IPS-15b (cell line): ENCODE data around the gene PRIMA1.

ENCODE experiments used
- H3K27me3 ChIP-seq: one replicate; pipeline ENCODE4 v1.6.1; 2013; ENCODE audit warnings: low read length; ENCODE audit not compliant: control insufficient read depth, insufficient read depth
- H3K36me3 ChIP-seq: one replicate; pipeline ENCODE4 v1.6.1; 2013; ENCODE audit warnings: low read length; ENCODE audit not compliant: control insufficient read depth, insufficient read depth
- H3K4me1 ChIP-seq: one replicate; pipeline ENCODE4 v1.6.1; 2013; ENCODE audit warnings: mild to moderate bottlenecking, low read length; ENCODE audit not compliant: control insufficient read depth, insufficient read depth
- H3K4me3 ChIP-seq: one replicate; pipeline ENCODE4 v1.5.1; 2013; ENCODE audit warnings: low read depth, low read length
- H3K9ac ChIP-seq: one replicate; pipeline ENCODE4 v1.6.1; 2013; ENCODE audit warnings: low read depth, mild to moderate bottlenecking, low read length
- H3K9me3 ChIP-seq: one replicate; pipeline ENCODE4 v1.6.1; 2013; ENCODE audit warnings: mild to moderate bottlenecking, low read length; ENCODE audit not compliant: control insufficient read depth, insufficient read depth

The PRIMA1 gene

GRCh38 chr14:93788293-93788542, at the start of gene PRIMA1:
PRIMA1 (minus strand) TSS chr14:93788485; CDS start chr14:93787718, 767 bp downstream.
- peaks cover 25% of the 10 kb centered on the region for H3K27me3 ChIP-seq
- no peaks in the 10 kb centered on the region for H3K36me3 ChIP-seq
- H3K4me3 ChIP-seq, result peak within 1 kb of the TSS; percentile 84
- H3K4me1 ChIP-seq, result peaks cover 7% of the 10 kb centered on the region
- peak within 1 kb of the TSS; percentile 66 for H3K9ac ChIP-seq
- no peaks in the 10 kb centered on the region for H3K9me3 ChIP-seq

DNA sequence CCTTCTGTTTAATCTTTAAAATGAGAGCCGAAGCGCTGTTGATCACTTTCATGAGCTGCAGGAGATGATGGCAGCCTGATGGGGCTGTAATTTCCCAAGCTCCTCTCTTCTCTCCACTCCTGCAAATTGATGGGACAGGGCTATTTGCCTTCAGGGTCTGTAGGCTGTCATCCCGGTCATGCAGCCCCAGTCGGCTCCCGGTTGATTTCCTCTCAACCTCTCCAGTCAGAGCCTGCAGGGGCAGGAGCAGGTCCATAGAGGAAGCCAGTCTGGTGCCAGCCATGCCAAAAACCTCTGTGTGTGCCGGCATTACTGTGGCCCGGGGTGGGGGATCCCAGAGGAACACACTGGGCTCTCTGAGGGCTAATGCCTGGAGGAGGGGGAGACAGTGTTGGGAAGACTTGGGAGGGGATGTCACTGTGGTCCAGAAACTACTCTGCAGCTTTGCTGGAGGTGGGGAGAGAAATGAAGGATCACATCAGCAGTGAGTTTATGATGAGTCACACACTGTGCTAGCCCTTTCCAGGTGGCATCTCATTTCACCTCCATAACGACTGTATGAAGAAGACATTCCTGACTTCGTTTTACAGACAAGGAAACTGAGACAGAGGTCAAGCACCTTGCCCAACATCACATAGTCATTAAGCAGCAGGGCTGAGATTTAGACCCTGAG, 46.5 kb upstream of the PRIMA1 start:
- peaks cover under 1% of the 10 kb centered on the region for H3K4me1 ChIP-seq

GRCh38 chr14:93832665-93833064, 44.4 kb upstream of the PRIMA1 start:
- H3K27me3 ChIP-seq, result no peaks in the 10 kb centered on the region
- no peak overlapping the region for H3K9ac ChIP-seq
- H3K36me3 ChIP-seq, result no peaks in the 10 kb centered on the region
- no peak overlapping the region for H3K4me3 ChIP-seq
- no peaks in the 10 kb centered on the region for H3K4me1 ChIP-seq
- no peaks in the 10 kb centered on the region for H3K9me3 ChIP-seq

More for the DNA sequence above, 46.5 kb upstream of the PRIMA1 start:
- no peaks in the 10 kb centered on the region for H3K9me3 ChIP-seq
- H3K27me3 ChIP-seq, result no peaks in the 10 kb centered on the region
- H3K4me3 ChIP-seq, result no peak overlapping the region
- no peaks in the 10 kb centered on the region for H3K36me3 ChIP-seq
- H3K9ac ChIP-seq, result no peak overlapping the region

DNA sequence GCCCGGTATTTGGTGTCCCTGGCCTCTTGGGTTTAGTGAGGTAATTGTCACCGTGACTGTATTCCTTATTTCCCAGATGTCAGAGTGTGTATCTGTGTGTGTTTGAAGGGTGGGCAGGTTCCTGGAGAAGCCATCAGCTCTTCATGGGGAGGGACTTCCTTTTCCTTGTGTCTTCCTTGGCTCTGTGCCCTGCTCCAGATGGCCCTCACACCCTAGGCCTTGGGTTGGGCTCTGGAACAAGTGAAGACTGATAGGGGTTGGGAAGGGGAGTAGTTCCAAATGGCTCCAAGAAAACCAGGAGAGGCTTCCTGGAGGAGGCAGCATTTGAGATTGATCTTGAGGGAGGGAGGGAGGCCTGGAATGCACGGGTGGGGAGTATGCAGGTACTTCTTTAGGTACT, 43.8 kb upstream of the PRIMA1 start:
- H3K9ac ChIP-seq, result no peak overlapping the region
- H3K36me3 ChIP-seq, result no peaks in the 10 kb centered on the region
- H3K27me3 ChIP-seq, result no peaks in the 10 kb centered on the region
- H3K4me3 ChIP-seq, result no peak overlapping the region
- H3K9me3 ChIP-seq, result no peaks in the 10 kb centered on the region
- no peaks in the 10 kb centered on the region for H3K4me1 ChIP-seq

GRCh38 chr14:93830753-93831461, 42.6 kb upstream of the PRIMA1 start:
- no peaks in the 10 kb centered on the region for H3K4me1 ChIP-seq
- H3K9me3 ChIP-seq, result no peaks in the 10 kb centered on the region
- H3K27me3 ChIP-seq, result no peaks in the 10 kb centered on the region
- H3K36me3 ChIP-seq, result no peaks in the 10 kb centered on the region
- no peak overlapping the region for H3K9ac ChIP-seq
- no peak overlapping the region for H3K4me3 ChIP-seq

GRCh38 chr14:93829839-93830481, 41.7 kb upstream of the PRIMA1 start:
- no peaks in the 10 kb centered on the region for H3K9me3 ChIP-seq
- no peak overlapping the region for H3K4me3 ChIP-seq
- no peak overlapping the region for H3K9ac ChIP-seq
- no peaks in the 10 kb centered on the region for H3K27me3 ChIP-seq
- no peaks in the 10 kb centered on the region for H3K4me1 ChIP-seq
- no peaks in the 10 kb centered on the region for H3K36me3 ChIP-seq

DNA sequence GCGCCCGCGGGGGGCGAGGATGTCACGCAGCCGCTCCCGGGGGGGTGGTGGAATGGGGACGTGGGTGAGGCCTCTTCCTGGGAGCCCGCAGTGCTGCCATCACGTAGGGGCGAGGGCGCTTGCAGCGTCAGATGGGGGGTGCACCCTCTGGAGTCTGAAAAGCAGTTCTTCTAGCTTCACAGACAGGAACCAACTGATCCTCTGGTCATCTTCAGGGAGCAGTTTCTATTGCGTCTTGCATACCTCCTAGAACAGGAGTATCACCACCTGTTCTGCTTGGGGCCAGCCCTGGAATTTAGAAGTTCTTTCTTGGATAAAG, 36.9 kb upstream of the PRIMA1 start:
- H3K27me3 ChIP-seq, result no peaks in the 10 kb centered on the region
- H3K9ac ChIP-seq, result no peak overlapping the region
- no peaks in the 10 kb centered on the region for H3K4me1 ChIP-seq
- no peaks in the 10 kb centered on the region for H3K9me3 ChIP-seq
- no peaks in the 10 kb centered on the region for H3K36me3 ChIP-seq
- peak overlapping the region; percentile 18 for H3K4me3 ChIP-seq

DNA sequence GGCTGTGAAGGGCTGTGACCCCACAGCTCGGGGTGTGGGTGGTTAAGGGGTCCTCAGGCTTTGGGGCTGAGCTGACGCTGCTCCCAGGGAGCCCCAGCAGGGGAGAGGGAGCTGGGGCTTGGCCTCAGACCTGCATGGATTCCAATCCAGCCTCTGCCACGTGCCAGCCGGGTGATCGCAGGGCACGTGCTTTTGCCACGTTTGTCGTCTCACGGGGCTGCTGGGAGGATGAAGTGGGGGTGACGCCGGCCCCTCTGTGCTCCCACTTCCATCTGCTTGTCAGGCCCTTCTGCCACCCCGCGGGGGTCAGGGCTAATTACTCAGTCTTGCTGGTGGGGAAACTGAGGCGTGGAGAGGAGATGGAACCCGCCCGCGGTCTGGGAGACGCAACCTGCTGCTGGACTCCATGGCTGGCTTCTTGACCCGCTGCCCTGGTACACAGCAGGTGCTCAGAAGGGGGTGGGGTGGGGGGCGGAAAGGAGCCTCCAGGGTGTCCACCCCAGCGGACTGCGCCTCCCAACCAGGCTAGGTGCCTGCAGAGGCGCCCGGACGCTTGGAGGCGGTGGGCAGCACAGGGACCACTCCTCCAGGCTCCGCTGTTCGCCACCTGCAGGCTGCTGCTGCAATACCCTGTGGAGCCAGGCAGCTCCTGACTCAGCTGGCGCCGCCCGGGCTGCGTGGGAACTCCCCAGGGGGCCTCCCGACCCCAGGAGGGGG, 36.4 kb upstream of the PRIMA1 start:
- H3K9me3 ChIP-seq, result no peaks in the 10 kb centered on the region
- H3K9ac ChIP-seq, result no peak overlapping the region
- H3K4me3 ChIP-seq, result peak overlapping the region; percentile 18

DNA sequence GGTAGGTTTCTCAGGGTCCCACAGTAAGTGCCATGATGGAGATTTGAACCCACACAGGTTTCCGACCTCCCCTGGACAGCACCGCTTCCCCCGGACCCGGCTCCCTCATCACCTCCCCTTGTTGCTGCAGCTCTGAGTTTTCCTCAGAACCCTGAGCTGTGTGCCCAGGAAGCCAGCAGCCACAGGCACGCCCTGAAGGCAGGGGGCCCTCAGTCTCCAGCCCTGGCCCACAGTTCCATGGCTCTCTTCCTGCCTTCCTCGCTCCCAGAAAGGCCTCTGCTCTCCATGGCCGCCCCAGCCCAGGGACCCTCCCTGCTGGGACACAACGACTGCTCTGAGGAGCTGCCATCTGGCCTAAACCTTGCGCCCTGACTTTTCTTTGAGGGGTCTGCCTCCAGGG, 35.8 kb upstream of the PRIMA1 start:
- Histone ChIP-seq H3K4me3 (no peak overlapping the region), H3K9me3 (no peaks in the 10 kb centered on the region), H3K27me3 (no peaks in the 10 kb centered on the region), H3K9ac (no peak overlapping the region), H3K4me1 (no peaks in the 10 kb centered on the region), H3K36me3 (no peaks in the 10 kb centered on the region)

More for the DNA sequence above, 36.4 kb upstream of the PRIMA1 start:
- no peaks in the 10 kb centered on the region for H3K27me3 ChIP-seq
- no peaks in the 10 kb centered on the region for H3K4me1 ChIP-seq
- no peaks in the 10 kb centered on the region for H3K36me3 ChIP-seq

DNA sequence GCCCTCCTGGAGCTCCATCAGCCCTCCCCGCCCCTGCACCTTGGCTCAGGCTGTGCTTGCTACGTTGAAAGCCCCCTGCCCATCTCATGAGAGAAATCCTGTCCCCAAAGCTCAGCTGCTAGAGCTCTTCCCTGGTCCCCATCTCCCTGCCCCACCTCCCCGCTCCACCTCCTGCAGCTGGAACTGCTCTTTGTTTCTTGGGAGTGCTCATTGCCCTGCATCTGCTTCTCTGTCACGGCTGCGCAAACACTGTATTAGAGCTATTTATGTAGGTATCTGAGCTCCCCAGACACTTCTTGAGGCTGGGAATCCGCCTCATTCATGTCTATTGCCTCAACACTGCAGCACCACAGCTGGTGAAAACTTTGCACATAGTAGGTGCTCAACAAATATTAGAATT, 32.8 kb upstream of the PRIMA1 start:
- no peaks in the 10 kb centered on the region for H3K27me3 ChIP-seq
- no peak overlapping the region for H3K9ac ChIP-seq
- no peaks in the 10 kb centered on the region for H3K9me3 ChIP-seq
- no peaks in the 10 kb centered on the region for H3K4me1 ChIP-seq
- no peaks in the 10 kb centered on the region for H3K36me3 ChIP-seq
- H3K4me3 ChIP-seq, result no peak overlapping the region

- no peaks in the 10 kb centered on the region for H3K27me3 ChIP-seq
- H3K9me3 ChIP-seq, result peaks cover 7% of the 10 kb centered on the region
- no peak overlapping the region for H3K9ac ChIP-seq
- H3K4me3 ChIP-seq, result no peak overlapping the region
- no peaks in the 10 kb centered on the region for H3K36me3 ChIP-seq
- no peaks in the 10 kb centered on the region for H3K4me1 ChIP-seq
These were observed 30.6 kb upstream of the PRIMA1 start for GRCh38 chr14:93818857-93819256.

DNA sequence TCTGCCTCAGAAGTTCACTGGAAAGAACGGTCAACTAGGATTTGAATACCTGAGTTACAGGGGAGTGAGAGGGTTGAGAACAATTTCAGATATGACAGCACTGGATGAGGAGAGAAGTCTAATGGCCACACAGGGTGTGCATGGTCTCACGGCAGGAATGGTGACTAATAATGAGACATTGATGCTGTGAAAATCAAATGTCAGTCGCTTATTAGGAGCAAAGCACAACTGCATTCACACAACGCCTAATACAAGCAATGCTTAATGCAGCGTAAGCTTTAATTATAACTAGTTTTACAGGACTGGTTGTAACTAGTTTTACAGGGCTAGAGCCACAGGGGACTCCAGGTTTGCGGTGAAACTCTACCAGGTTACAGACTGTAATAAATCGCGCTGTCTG, 23.4 kb upstream of the PRIMA1 start:
- Histone ChIP-seq H3K27me3 (no peaks in the 10 kb centered on the region), H3K9me3 (peaks cover 8% of the 10 kb centered on the region), H3K9ac (no peak overlapping the region)

More for the DNA sequence above, 23.4 kb upstream of the PRIMA1 start:
- Histone ChIP-seq H3K4me1 (no peaks in the 10 kb centered on the region), H3K4me3 (no peak overlapping the region), H3K36me3 (no peaks in the 10 kb centered on the region)
